Stimulated activated CD8-positive, alpha-beta memory T cell treated with anti-CD3 and anti-CD28 coated beads, Interleukin-12 subunit alpha, Interleukin-12 subunit beta, amount 100 ng/mL, for 24 hours (primary cell): ENCODE measurements around the gene ATP2B1.

Experiments
- DNase-seq: peaks from one replicate; pipeline ENCODE4 v3.0.0-alpha.2; 2020; ENCODE audit errors: extremely low read depth

The ATP2B1 gene

GRCh38 chr12:89657066-89657465 is 51.6 kb downstream of the ATP2B1 start:
- no peak for DNase-seq

- no peak for DNase-seq
These were observed 52.8 kb downstream of the ATP2B1 start for GRCh38 chr12:89655841-89656240.

GRCh38 chr12:89651192-89651591 is 57.4 kb downstream of the ATP2B1 start:
- DNase-seq, result no peak

- DNase-seq, result no peak
These were observed 58.4 kb downstream of the ATP2B1 start for GRCh38 chr12:89650239-89650638.

GRCh38 chr12:89649820-89650219 is 58.8 kb downstream of the ATP2B1 start:
- DNase-seq, result no peak

GRCh38 chr12:89649139-89649538 is 59.5 kb downstream of the ATP2B1 start:
- no peak for DNase-seq

GRCh38 chr12:89648211-89648930 is 60.3 kb downstream of the ATP2B1 start:
- no peak for DNase-seq

DNA sequence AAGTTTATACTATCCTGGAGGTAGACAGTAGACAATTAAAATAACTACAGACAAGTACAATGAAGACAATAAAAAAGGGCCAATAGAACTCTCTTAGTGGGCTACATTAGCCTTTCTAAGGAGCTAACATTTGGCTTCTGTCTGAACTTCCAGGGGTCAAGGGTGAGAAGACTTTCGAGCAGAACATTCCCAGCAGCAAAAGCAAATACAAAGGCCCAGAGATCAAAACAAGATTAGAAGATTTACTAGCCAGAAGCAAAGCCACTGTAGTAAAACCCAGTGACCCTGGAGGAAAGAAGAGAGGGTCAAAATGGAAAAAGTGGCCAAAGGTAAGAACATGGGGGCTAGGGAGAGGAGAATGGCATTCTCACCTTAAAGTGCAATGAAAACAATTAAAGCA is 63.2 kb downstream of the ATP2B1 start:
- no peak for DNase-seq

- DNase-seq, result no peak
These were observed 65.7 kb downstream of the ATP2B1 start for GRCh38 chr12:89642959-89643358.

- DNase-seq, result no peak
These were observed 71.9 kb downstream of the ATP2B1 start for GRCh38 chr12:89636776-89637160.

- no peak for DNase-seq
These were observed 72.4 kb downstream of the ATP2B1 start for GRCh38 chr12:89636052-89636775.

GRCh38 chr12:89634508-89634907 is 74.1 kb downstream of the ATP2B1 start:
- no peak for DNase-seq

GRCh38 chr12:89632778-89633177 is 75.9 kb downstream of the ATP2B1 start:
- DNase-seq, result no peak

- no peak for DNase-seq
These were observed 86.5 kb downstream of the ATP2B1 start for GRCh38 chr12:89622115-89622514.

GRCh38 chr12:89621521-89621920 is 87.1 kb downstream of the ATP2B1 start:
- DNase-seq, result no peak

DNA sequence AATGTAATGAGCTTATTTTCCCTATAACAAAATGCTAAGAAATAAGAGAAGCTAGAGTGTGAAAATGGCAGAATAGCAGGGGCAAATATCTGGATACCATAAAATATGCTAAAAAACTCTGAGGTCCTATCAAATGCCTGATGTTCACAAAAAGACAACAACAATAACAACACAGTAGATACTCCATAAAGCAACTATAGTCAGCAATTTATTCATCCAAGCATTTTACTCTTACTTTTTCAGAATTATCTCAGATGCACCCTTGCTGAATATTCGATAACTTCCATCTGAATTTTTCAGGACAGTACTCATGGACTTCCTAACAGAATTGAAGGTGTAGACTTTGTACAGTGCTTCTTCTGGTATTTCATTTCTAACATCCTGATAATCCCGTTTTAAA is 88.9 kb downstream of the ATP2B1 start:
- DNase-seq, result no peak

- DNase-seq, result no peak
These were observed 90.3 kb downstream of the ATP2B1 start for GRCh38 chr12:89618113-89618862.

DNA sequence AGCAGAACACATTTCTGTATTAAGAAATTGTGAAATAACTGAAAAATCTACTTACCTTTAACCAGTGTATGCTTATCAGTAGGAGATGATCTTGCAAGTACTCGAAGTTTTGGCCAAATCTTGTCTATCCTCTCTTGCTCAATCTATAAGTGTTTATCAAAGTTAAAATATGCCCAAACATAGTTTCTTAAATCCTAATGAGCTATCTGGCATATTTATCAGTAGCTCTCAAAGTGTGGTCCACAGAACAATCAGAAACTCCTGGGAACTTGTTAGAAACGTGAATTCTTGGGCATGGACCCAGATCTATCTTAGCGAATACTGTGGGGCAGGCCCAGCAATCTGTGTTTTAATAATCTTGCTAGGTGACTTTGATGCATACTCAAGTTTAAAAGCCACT is 98.3 kb downstream of the ATP2B1 start:
- DNase-seq, result no peak

DNA sequence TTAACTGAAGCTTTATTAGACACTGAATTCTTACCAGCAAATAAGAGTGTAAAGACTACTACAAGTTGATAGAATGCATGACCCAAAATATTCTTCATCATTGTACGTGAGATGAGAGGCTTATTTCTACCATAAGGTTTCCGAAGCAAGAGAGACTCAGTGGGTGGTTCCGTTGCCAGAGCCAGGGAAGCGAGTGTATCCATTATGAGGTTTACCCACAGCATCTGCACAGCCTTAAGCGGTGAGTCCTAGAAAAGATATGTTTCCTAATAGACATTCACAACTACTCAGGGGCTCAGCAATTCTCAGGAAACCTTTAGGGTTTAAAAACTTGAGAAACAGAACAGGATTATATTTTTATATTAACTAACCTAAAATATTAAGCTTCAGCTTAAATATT is 105.0 kb downstream of the ATP2B1 start:
- no peak for DNase-seq

GRCh38 chr12:89597770-89598169 is 110.9 kb downstream of the ATP2B1 start:
- no peak for DNase-seq

DNA sequence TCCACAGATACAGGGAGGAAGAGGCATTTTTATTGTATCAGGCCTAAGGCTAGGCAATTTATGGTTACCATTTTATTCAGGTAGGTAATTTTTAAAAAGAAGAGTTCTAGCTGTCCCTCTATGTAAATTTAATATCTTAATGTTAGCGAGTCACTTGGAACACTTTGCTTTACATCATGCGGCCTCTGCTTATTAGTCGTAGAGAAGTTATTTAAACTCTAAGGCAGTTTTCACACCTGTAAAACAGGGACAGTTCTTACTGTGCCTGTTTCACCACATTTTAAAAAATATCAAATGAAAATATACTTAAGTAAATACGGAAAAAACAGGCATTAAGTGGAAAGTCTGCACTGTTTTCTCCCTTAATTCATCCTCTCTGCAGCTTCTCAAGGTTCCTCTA is 111.4 kb downstream of the ATP2B1 start:
- no peak for DNase-seq

DNA sequence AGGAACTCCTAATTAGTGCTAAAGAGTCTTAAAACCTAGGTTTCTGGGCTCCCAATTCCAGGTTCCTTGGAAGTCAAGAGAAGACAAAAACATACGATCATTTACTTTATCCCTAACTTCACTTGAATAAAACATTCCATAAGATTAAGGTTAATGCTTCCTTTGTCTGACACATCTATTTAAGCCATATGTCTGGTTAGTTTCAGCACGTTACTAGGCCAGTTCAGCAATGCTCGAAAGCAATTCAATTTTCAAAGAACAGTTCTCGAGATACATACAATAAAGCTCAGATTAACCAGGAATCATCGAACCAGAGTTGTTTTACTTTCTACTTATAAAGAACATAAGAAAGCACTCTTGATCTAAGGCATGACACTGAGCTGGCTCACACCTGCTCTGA is 114.8 kb downstream of the ATP2B1 start:
- DNase-seq, result no peak

DNA sequence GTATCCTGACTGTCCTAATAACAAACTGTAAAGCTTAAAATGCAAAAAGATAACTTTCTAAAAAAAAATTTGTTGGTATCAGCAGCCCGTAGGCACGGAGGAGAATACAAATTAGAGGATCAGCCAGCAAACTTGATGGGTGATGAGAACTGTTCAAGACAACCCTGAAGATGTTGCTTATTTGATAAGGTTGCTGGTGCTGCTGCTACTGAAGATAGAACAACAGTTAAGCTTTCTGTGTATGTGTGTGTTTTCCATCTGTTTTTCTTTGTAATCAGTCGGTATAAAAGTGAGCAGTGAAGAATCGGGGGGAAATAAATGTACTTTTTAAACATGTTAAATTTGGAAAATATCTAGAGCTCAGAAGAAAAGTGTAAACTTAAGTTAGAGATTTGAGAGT is 115.4 kb downstream of the ATP2B1 start:
- DNase-seq, result no peak
